SJSA1 (cell line): ENCODE results near the gene ZEB2. TPM values are rescaled to one million over a fixed set of nuclear protein-coding genes. Genes with fewer than 3 reads are reported as not detected.

Experiments used
- DNase-seq, 2 experiments: peaks; one replicate each; pipeline ENCODE4 v3.0.0-alpha.2; 2015 to 2020; ENCODE audit warnings: low spot score in 2 of 2, low read depth in 1 of 2
- H3K27ac ChIP-seq: fragments of 250-450 bp; sonication (Bioruptor Pico); 2 replicates; pipeline ENCODE4 v1.5.1; 2020; ENCODE audit warnings: mild to moderate bottlenecking, moderate library complexity
- H3K27me3 ChIP-seq: fragments of 250-450 bp; sonication (Bioruptor Pico); replicated peaks from 2 replicates; pipeline ENCODE4 v1.5.1; 2020; ENCODE audit warnings: mild to moderate bottlenecking, moderate library complexity
- H3K36me3 ChIP-seq: fragments of 250-450 bp; sonication (Bioruptor Pico); 2 replicates; pipeline ENCODE4 v1.5.1; 2020; ENCODE audit warnings: mild to moderate bottlenecking
- H3K4me1 ChIP-seq: fragments of 250-450 bp; sonication (Bioruptor Pico); replicated peaks from 2 replicates; pipeline ENCODE4 v1.6.1; 2021; ENCODE audit warnings: mild to moderate bottlenecking
- H3K4me3 ChIP-seq: fragments of 250-450 bp; sonication (Bioruptor Pico); 2 replicates; pipeline ENCODE4 v1.5.1; 2020; ENCODE audit warnings: mild to moderate bottlenecking
- H3K9me3 ChIP-seq: fragments of 250-450 bp; sonication (Bioruptor Pico); replicated peaks from 2 replicates; pipeline ENCODE4 v1.5.1; 2020; ENCODE audit warnings: mild to moderate bottlenecking
- total RNA-seq: library from RNA; depleted of rRNA; stranded (reverse); fragments of >200 nt; shearing (Covaris generic); gene quantifications from 2 replicates; pipeline ENCODE4 v1.2.3, GENCODE V29; 2014

The ZEB2 gene
- total RNA-seq, 1 experiment from 2014 or later = 48.0 TPM

DNA sequence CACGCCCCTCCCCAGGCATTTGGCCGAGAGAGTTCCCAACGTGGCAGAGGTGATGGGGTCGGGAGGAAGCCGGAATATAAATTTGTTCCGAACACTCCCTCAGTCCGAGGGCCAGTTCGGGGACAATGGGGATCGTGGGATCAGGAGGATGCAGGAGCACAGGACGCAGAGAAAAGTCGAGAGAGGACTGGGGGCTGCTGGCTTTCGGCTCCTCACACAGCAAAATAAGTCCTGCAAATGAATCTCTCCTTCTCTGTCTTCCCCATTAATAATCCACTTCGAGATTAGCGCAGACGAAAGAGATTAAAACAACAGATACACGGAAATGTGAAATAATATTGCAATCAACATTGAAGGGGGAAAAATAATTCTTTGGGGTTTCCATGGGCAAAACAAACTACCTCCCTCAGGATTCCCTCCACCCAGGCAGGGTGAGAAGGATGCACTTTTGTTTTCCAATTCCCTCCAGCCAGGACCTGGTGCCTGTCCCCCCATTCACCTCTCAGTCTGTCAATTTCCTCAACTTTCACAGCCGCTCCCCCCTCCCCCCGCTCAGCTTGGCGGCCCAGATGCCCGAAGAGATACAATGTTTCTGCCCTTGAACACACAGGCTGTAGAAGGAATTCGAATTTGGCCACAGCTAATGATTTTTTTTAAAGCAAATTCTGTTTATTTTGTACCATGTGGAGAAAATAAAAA, 3.1 kb upstream of the ZEB2 start:
- peak overlapping the region; percentile 43 for H3K4me3 ChIP-seq
- no peaks in the 10 kb centered on the region for H3K27me3 ChIP-seq
- H3K36me3 ChIP-seq = no peaks in the 10 kb centered on the region
- H3K27ac ChIP-seq = peak overlapping the region; percentile 25; the same call in 1 of the 2 replicates
- peaks cover 36% of the 10 kb centered on the region for H3K4me1 ChIP-seq
- peak in 1 of 2 experiments; percentile 41 for DNase-seq
- no peaks in the 10 kb centered on the region for H3K9me3 ChIP-seq

DNA sequence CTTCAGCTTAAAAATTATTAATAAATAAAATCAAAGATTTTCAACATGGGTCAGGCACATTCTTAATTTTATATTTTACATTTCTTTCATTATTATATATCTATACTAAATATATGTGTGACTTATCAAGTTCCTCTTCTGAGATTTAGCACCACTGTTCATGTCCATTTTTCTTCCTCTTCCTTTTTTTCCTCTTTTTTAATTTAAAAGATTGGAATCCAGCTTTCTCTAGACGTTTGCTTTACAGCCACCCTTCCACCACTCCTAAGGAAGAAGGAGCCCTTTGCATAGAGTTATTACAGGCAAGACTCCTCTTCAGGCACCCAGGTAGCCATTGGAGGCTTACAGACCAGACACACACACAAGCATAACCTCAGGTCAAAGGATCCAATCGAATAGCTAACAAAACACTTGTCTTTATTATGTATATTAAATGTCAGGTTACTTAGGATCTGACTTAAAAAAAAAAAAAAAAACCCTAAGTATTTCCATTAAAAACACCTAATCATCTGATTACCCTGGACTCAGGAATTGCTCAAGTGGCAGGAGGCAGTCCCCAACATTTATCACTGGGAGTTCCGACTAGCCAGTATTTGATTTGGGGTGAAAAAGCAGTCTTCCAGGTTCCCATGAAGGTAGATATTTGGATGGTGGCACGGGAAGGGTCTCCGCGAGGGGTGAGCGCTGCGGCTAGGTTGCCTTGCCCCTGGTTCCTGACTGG, 2.4 kb upstream of the ZEB2 start:
- H3K27me3 ChIP-seq = no peaks in the 10 kb centered on the region
- no peaks in the 10 kb centered on the region for H3K36me3 ChIP-seq
- H3K4me3 ChIP-seq = 0 out of 2 replicates have a peak overlapping the region, but pooled peaks have one; percentile 43
- H3K4me1 ChIP-seq = peaks cover 36% of the 10 kb centered on the region
- H3K9me3 ChIP-seq = no peaks in the 10 kb centered on the region
- no peak overlapping the region for H3K27ac ChIP-seq
- no peak for DNase-seq

DNA sequence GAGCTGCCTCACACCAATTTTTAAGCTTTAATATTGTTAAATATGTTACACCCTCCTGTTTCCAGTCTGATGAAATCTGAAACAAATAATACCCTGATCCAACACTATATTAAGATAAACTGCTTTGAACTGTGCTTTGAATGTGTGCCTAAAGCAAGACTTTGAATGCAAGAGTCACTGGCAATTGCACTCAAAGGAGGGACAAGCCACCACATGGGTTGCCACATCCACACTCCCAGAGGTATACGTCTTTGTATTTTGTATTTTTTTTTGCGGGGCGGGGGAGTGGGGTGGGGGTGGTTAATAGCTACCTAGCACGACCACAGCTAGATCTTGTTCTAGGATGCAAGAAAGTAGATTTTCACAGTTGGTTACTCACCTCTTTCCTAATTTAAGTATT, 1.8 kb upstream of the ZEB2 start:
- H3K27me3 ChIP-seq = no peaks in the 10 kb centered on the region
- peaks cover 4% of the 10 kb centered on the region for H3K36me3 ChIP-seq
- no peak for DNase-seq
- H3K27ac ChIP-seq = no peak overlapping the region
- no peak overlapping the region for H3K4me3 ChIP-seq
- no peaks in the 10 kb centered on the region for H3K9me3 ChIP-seq
- H3K4me1 ChIP-seq = peaks cover 36% of the 10 kb centered on the region

DNA sequence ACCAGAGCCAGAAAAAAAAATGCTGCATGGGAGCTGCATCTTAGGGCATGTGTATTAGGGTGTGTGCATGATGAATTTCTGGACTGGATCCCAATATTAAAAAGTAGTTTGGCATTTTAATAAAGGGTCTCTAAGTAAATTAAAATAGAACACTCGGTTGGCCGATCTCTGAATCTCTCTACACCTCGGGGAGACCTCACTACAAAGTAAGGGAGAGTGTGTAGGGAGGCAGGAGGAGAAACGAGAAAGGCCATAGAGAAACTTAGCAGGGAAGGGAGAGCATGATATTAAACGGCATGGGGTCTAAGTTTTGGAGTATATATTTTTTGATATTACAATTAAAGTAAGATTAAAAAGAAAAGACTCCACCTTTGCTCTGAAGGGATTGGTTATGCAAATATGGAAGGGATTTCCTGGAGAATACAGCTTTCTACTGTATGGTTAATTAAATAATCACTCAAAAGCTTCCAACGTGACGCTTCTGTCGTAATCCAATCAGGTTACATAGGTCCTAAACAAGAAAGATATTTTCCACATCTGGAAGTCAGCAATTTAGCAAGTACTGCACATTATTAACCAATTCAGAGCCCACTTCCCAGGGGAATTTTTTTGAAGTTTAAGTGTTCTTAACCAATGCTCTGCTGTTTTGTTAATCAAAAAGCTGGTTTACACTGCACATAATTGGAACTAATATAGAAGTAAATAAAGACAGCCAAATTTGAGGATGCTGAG, 1.0 kb upstream of the ZEB2 start:
- Histone ChIP-seq H3K36me3 (peaks cover 4% of the 10 kb centered on the region), H3K27me3 (no peaks in the 10 kb centered on the region), H3K27ac (no peak overlapping the region), H3K4me3 (no peak overlapping the region), H3K4me1 (peaks cover 36% of the 10 kb centered on the region), H3K9me3 (no peaks in the 10 kb centered on the region)
- no peak for DNase-seq

DNA sequence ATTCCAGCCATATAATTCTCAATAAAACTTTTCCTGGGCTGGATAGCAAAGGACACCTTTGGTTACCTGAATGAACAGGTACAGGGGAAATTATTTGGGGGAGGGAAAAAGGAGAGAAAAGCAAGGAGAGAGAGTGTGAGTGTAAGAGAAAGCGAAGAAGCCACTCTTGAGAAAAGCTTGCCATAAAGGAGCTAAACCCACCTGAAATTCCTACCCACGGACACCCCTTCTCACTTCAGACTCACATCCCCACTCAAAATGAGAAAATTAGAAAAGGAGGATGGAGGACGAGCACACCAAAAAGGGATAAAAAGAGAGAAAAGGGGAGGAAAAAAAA, 354 bp downstream of the ZEB2 start:
- H3K36me3 ChIP-seq = peaks cover 10% of the 10 kb centered on the region
- H3K4me1 ChIP-seq = peaks cover 42% of the 10 kb centered on the region
- no peaks in the 10 kb centered on the region for H3K27me3 ChIP-seq
- no peaks in the 10 kb centered on the region for H3K9me3 ChIP-seq
- DNase-seq = no peak
- H3K27ac ChIP-seq = peak overlapping the region; percentile 100
- peak overlapping the region; percentile 95 for H3K4me3 ChIP-seq

DNA sequence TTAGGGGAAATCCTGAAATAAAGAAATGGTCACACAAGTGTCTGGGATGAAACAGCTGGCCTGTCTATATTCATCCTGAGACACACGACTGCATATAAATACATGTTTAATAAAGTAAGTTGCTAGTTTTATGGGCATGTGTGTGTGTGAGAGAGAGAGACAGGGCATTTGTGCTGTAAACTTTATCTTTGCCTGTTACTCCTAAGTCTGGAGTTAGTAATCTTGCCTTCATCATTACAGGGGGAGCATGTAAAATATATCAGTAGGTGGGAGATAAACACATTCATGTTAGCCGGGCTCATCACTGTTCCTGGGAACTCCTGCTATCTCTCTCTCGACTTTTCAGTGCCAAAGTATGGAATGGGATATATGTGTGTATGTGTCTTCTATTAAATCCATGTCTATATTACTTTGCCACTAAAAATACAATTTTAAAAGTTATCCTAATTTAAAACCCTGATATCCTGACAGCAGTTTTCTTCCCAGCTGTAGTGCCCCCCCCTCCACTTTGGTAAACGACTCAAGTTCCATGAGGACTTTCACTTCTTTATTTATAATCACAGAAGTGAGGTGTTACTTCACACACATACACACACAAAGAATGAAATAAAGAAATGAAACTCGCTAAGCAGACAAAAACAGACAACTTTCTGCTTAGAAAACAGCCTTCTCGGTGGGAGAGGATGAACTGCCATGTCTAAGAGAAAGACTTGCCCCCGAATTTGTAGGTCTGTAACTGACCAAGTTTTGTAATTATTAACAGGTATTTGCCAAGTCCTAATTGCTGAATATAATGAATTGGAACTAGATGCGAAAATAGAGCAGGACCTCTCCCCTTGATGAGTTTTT, 947 bp downstream of the ZEB2 start:
- DNase-seq = peak in 1 of 2 experiments; percentile 55
- Histone ChIP-seq H3K27me3 (no peaks in the 10 kb centered on the region), H3K27ac (peak overlapping the region; percentile 100), H3K4me3 (peak overlapping the region; percentile 95), H3K4me1 (peaks cover 47% of the 10 kb centered on the region), H3K36me3 (peaks cover 12% of the 10 kb centered on the region), H3K9me3 (no peaks in the 10 kb centered on the region)

DNA sequence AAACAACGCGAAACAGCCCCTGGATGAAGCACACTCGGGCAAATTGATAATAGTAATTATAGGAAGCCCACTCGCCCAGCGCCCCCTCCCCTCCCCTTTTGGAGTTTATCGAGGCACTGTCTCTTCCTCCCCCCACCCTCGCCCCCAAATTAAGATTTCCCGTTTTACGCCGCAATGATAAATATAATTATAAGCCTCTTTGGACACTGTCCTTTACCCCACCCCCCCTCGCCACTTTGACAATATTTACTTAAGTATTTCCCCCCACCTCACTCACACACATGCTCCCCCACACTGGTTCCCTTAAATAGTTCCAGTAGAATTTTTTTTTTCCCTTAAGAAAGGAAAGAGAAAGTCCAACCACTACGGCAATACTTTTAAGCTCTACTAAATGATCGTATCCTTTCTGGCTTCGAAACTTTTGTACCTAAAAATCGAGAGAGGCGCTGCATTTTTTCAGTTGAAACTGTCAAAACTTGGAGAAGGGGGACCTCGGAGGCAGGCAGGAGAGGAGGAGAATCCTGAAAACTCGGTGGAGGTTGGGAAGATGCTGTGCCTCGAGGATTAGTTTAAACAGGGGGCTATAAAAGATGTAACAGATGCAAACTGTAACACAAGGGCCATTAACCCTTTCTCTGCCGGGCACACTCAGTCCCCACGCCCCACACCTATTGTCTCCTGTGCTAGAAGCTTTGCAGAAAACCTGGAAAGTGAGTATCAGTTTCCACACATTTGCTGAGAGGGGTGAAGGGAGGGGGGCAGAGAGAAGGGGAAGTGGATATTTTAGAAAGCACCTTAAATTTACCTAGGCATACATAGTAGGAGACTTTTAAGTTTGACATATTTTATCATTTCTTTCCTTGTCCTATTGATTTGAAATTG, 1.8 kb downstream of the ZEB2 start:
- Histone ChIP-seq H3K27me3 (no peaks in the 10 kb centered on the region), H3K9me3 (no peaks in the 10 kb centered on the region), H3K4me1 (peaks cover 50% of the 10 kb centered on the region), H3K36me3 (peaks cover 12% of the 10 kb centered on the region), H3K4me3 (peak overlapping the region; percentile 95), H3K27ac (peak overlapping the region; percentile 100)
- peak in 1 of 2 experiments; percentile 73 for DNase-seq

DNA sequence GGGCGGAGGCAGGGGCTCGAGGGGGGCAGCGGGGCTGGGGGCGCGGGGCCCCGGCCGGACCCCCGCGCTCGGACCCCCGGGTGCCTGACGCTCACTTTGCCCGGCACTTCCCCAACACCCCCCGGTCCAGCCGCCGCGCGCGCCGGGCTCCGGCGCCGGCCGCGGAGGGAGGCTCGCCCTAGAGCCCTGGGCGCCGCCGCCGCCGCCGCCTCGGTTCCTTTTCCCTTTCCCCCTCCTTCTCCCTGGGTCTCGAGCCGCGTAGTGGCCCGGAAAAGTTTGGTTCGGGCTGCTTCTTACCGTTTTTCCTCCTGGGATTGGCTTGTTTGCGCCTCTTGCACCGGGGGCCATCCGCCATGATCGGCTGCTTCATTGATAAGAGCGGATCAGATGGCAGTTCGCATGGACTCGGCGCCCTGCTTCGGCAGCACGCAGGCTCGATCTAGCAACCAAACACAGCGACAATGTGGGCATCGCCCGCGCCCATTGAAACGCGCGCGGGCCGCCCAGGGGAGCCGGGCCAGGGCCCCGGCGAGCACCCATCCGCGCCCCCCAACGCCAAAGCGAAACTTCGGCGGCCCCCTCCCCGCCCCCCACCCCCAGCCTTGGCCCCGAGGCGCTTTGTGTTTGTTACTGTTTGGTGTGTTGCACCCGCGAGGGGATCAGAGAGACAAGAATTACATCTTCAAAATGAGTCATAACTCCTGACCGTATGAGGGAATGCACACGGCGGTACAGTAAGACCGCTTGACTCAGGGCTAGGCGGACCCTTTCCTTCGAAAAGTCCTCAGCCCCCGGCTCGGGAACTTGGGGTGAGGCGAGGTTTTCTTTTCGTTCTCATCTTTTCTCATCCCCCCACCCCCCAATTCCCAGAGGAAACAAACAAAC, 2.7 kb downstream of the ZEB2 start:
- H3K36me3 ChIP-seq = peaks cover 12% of the 10 kb centered on the region
- peak overlapping the region; percentile 95 for H3K4me3 ChIP-seq
- no peaks in the 10 kb centered on the region for H3K27me3 ChIP-seq
- peaks cover 54% of the 10 kb centered on the region for H3K4me1 ChIP-seq
- peak overlapping the region; percentile 100 for H3K27ac ChIP-seq
- peak; percentile 83 to 86 for DNase-seq
- H3K9me3 ChIP-seq = no peaks in the 10 kb centered on the region

DNA sequence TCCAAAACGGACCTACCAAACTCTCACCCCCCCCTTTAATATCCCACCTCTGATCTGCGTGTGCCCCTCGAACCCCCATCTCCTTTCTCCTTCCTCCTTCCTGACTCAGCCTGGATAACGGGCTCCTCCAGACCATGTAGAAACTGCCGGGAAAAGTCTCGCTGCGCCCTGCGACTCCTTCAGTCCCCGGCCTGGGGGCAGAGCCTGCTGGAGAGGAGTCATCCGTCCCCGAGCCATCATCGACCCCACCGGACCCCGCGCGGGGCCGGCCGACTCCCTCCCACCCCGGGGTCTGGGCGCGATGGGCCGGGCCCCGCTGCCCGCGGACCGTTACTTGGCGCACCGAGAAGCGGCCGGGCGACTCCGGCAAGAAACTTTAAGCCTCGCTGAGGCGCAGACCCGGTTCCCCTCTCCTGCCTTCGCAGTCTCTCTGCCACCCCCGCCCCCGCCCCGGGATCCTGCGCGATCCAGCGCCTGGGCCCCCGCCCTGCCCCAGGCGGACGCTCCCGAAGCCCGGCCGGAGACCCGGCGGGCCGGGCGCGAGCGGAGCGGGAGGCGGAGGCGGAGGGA, 3.4 kb downstream of the ZEB2 start:
- Histone ChIP-seq H3K4me1 (peaks cover 61% of the 10 kb centered on the region), H3K4me3 (peak overlapping the region; percentile 95), H3K36me3 (peaks cover 12% of the 10 kb centered on the region), H3K27me3 (no peaks in the 10 kb centered on the region), H3K9me3 (no peaks in the 10 kb centered on the region), H3K27ac (peak overlapping the region; percentile 100)
- DNase-seq = peak in 1 of 2 experiments; percentile 74

DNA sequence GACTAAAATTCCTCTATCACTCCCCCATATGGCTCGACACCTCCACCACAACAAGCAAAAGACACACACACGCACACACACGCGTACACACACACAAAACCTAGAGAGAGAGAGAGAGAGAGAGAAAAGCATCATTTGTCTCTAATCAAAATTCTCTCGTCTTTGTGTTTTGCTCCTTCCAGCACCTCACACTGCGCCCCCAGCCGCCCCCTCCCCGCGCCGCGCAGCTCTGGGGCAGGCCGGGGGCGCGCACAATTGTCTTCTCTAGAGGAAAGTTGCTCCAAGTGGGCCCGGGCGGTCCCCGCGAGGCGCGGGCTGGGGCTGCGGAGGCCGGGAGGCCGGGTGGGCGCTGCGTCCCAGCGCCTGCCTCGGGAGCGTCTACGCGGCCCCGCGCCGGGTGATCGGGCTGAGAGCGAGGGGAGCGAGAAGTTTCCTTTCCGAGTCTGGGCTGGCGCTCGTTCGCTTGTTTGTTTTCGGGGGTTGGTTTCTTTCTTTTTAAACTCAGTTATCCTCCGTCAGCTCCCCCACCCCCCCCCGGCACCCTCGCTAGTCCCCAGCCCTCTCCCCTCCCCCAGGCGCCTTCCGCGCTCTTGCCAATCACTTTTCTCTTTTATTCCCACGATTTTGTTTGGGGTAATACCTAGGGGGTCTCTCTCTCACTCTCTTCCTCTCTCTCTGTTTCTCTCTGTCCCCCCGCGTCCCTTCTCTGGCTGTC, 4.1 kb downstream of the ZEB2 start:
- H3K27ac ChIP-seq = peak overlapping the region; percentile 100
- H3K9me3 ChIP-seq = no peaks in the 10 kb centered on the region
- H3K4me3 ChIP-seq = peak overlapping the region; percentile 95
- no peaks in the 10 kb centered on the region for H3K27me3 ChIP-seq
- H3K36me3 ChIP-seq = peaks cover 12% of the 10 kb centered on the region
- peaks cover 66% of the 10 kb centered on the region for H3K4me1 ChIP-seq
- peak; percentile 62 to 83 for DNase-seq

DNA sequence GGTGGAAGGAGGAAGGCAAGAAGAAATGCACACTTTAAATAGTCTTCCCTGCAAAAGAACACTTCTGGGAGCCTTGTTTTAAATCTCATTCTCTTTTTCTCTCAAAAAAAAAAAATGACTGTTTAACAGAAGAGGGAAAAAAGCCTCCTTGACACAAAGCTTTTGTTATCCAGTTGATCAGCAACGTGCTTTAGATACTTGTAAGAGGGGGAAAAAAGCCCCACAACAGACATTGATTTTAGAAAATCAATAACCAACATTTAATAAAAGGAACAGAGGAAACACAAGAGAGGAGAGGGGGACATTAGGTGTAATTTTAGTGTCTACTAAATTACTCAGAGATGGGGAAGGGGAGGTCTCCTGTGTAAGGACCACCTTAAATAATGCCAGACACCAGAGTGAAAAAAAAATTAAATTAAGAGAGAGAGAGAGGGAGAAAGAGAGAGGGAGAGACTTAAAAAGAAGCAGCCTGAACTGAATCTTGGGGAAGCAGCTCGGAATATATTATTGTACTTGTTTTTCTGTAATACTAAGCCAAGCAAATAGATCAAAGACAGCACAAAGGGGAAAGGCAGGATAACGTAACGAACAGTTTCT, 4.7 kb downstream of the ZEB2 start:
- peak overlapping the region; percentile 95 for H3K4me3 ChIP-seq
- H3K27ac ChIP-seq = peak overlapping the region; percentile 100
- no peaks in the 10 kb centered on the region for H3K9me3 ChIP-seq
- DNase-seq = no peak
- peaks cover 12% of the 10 kb centered on the region for H3K36me3 ChIP-seq
- H3K27me3 ChIP-seq = no peaks in the 10 kb centered on the region
- H3K4me1 ChIP-seq = peaks cover 68% of the 10 kb centered on the region
